Gastroesophageal sphincter (tissue), 3 donors: Measurements from ENCODE around the gene OR9A4.

Experiments used
- CTCF ChIP-seq, 4 experiments: fragments of 200-600 bp in 2 of 4; fragments of 450-650 bp in 2 of 4; sonication (generic) in 1 of 4; IDR thresholded peaks; one replicate each; pipeline ENCODE4 v1.5.1; 2017 to 2019; ENCODE audit warnings: antibody characterized with exemption in 4 of 4, mild to moderate bottlenecking in 2 of 4, moderate library complexity in 2 of 4
- EP300 ChIP-seq: sonication (generic); formaldehyde crosslinking; IDR thresholded peaks from one replicate; pipeline ENCODE4 v1.6.1; 2017; ENCODE audit warnings: antibody characterized with exemption, mild to moderate bottlenecking
- POLR2AphosphoS5 ChIP-seq: sonication (generic); formaldehyde crosslinking; IDR thresholded peaks from one replicate; pipeline ENCODE4 v1.6.1; 2017; ENCODE audit warnings: antibody characterized with exemption

DNA sequence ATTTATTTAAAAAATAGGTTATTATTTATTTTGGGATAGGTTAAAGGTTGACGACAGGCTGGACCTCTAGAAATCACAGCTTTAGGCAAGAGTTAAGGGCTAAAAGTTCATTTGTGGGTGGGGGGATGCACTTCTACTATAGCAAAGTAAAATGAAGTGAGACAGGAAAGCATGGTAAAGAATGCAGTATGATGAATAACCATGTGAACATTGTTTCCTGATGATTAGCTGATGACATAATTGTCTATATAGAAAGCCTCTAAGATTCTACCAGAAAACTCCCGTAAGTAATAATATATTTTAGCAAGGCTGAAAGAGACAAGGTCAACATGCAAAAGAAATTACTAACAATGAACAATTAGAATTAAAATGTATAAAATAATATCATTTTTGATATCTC is 49.2 kb upstream of the OR9A4 start:
- TF ChIP-seq CTCF (IDR thresholded peaks at IDR 0.05), result no peak
- TF ChIP-seq EP300, result no peak
- TF ChIP-seq POLR2AphosphoS5, result no peak
